NCI-H345 (cell line): ENCODE results near the gene XCL2.
"Not testable (repeated sequence)": the region's sequence is repeated elsewhere in the genome, so short reads cannot be mapped to it uniquely, and the experiment has no call there.

Source experiments
- DNase-seq: peaks from one replicate; lab custom pipeline; 2025; lab: John Stamatoyannopoulos, UW

Gene XCL2

GRCh38 chr1:168543840-168544498 lies at the start of gene XCL2:
Gene XCL2, minus strand, starts transcription at chr1:168543997. Its CDS starts 33 bp downstream, at chr1:168543964.
- DNase-seq, result not testable (repeated sequence)

- no peak for DNase-seq
Measured at GRCh38 chr1:168591641-168592250, 47.9 kb upstream of the XCL2 start.

- DNase-seq, result no peak
Measured at GRCh38 chr1:168591066-168591465, 47.3 kb upstream of the XCL2 start.

- no peak for DNase-seq
Measured at GRCh38 chr1:168589167-168589566, 45.4 kb upstream of the XCL2 start.

- DNase-seq, result no peak
Measured at GRCh38 chr1:168585937-168586336, 42.1 kb upstream of the XCL2 start.

- peak; percentile 14 for DNase-seq
Measured at GRCh38 chr1:168585191-168585590, 41.4 kb upstream of the XCL2 start.

- DNase-seq, result no peak
Measured at GRCh38 chr1:168583571-168583970, 39.8 kb upstream of the XCL2 start.

GRCh38 chr1:168582688-168583336 lies 39.0 kb upstream of the XCL2 start:
- DNase-seq, result no peak

- DNase-seq, result no peak
Measured at GRCh38 chr1:168581817-168582572, 38.2 kb upstream of the XCL2 start.

GRCh38 chr1:168580991-168581390 lies 37.2 kb upstream of the XCL2 start:
- not testable (repeated sequence) for DNase-seq

GRCh38 chr1:168580290-168580689 lies 36.5 kb upstream of the XCL2 start:
- not testable (repeated sequence) for DNase-seq

- not testable (repeated sequence) for DNase-seq
Measured at GRCh38 chr1:168578531-168579185, 34.9 kb upstream of the XCL2 start.

- not testable (repeated sequence) for DNase-seq
Measured at GRCh38 chr1:168576245-168576688, 32.5 kb upstream of the XCL2 start, which contains the start of gene XCL1. Gene XCL1, plus strand, starts transcription at chr1:168576605. Its CDS starts 33 bp downstream, at chr1:168576638.

GRCh38 chr1:168574234-168574633 lies 30.4 kb upstream of the XCL2 start:
- peak; percentile 7 for DNase-seq

- DNase-seq, result no peak
Measured at GRCh38 chr1:168572633-168573032, 28.8 kb upstream of the XCL2 start.

GRCh38 chr1:168570652-168571051 lies 26.9 kb upstream of the XCL2 start:
- DNase-seq, result no peak

- DNase-seq, result no peak
Measured at GRCh38 chr1:168568346-168568745, 24.5 kb upstream of the XCL2 start.

GRCh38 chr1:168567568-168567967 lies 23.8 kb upstream of the XCL2 start:
- no peak for DNase-seq

- DNase-seq, result no peak
Measured at GRCh38 chr1:168567007-168567406, 23.2 kb upstream of the XCL2 start.

- no peak for DNase-seq
Measured at GRCh38 chr1:168565825-168566224, 22.0 kb upstream of the XCL2 start.

- no peak for DNase-seq
Measured at GRCh38 chr1:168561989-168562388, 18.2 kb upstream of the XCL2 start.

- DNase-seq, result no peak
Measured at GRCh38 chr1:168560370-168560769, 16.6 kb upstream of the XCL2 start.
